Skeletal muscle satellite cell (primary cell): ENCODE measurements around the gene MYO10.

Experiments used
- H3K27me3 ChIP-seq: 2 replicates; pipeline ENCODE4 v1.7.0; 2013; ENCODE audit warnings: low read length; ENCODE audit not compliant: control insufficient read depth, insufficient read depth
- H3K36me3 ChIP-seq: 2 replicates; pipeline ENCODE4 v1.7.0; 2013; ENCODE audit warnings: mild to moderate bottlenecking, control low read depth, low read length; ENCODE audit not compliant: insufficient read depth
- H3K4me1 ChIP-seq: 2 replicates; pipeline ENCODE4 v1.7.0; 2013; ENCODE audit warnings: low read length; ENCODE audit not compliant: control insufficient read depth, insufficient read depth
- H3K4me2 ChIP-seq: 2 replicates; pipeline ENCODE4 v1.7.0; 2013; ENCODE audit warnings: mild to moderate bottlenecking, low read length
- H3K4me3 ChIP-seq: 2 replicates; pipeline ENCODE4 v1.7.0; 2013; ENCODE audit warnings: low read length
- H3K9ac ChIP-seq: 2 replicates; pipeline ENCODE4 v1.7.0; 2013; ENCODE audit warnings: mild to moderate bottlenecking, low read depth, low read length, moderate library complexity
- H3K9me3 ChIP-seq: replicated peaks from 2 replicates; pipeline ENCODE4 v1.7.0; 2013; ENCODE audit warnings: mild to moderate bottlenecking, control low read depth, low read length

The MYO10 gene

GRCh38 chr5:16707869-16708192 lies 228.3 kb downstream of the MYO10 start:
- Histone ChIP-seq H3K36me3 (peaks cover 64% of the 10 kb centered on the region), H3K9me3 (no peaks in the 10 kb centered on the region)

DNA sequence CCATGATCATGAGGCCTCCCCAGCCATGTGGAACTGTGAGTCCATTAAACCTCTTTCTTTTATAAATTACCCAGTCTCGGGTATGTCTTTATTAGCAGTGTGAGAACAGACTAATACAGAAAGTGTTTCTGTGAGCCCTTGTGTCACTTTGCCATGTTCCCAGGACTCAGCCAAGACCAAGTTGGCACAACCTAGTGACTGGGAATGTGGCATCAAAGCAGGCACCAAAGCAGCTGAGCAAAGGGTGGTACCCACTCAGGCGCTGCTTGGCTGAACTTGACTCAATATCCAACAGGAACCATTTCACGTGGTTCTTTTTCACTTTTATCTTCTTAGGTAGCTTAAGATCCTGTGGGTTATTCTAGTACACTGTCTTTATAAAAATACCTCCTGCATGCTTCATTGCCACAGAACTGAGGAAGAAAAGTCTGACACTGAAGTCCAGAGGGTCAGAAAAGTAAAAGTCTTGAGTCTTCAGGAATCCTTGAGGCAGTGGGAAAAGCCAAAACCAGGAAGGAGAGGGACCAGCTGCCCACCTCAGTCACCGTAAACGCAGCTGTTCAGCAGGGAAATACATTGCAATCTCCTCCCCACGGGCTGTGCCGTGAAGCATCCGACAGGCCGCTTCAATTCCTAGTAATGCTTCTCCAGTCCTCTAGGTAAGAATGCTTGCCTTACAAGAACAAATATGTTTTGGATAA lies 228.8 kb downstream of the MYO10 start:
- H3K4me3 ChIP-seq, result no peak overlapping the region
- H3K9me3 ChIP-seq, result no peaks in the 10 kb centered on the region
- peaks cover 69% of the 10 kb centered on the region for H3K36me3 ChIP-seq
- H3K9ac ChIP-seq, result no peak overlapping the region
- peaks cover 3% of the 10 kb centered on the region for H3K4me1 ChIP-seq
- no peak overlapping the region for H3K4me2 ChIP-seq
- no peaks in the 10 kb centered on the region for H3K27me3 ChIP-seq

More at GRCh38 chr5:16707869-16708192, 228.3 kb downstream of the MYO10 start:
- Histone ChIP-seq H3K4me3 (no peak overlapping the region), H3K27me3 (no peaks in the 10 kb centered on the region), H3K9ac (no peak overlapping the region), H3K4me2 (no peak overlapping the region), H3K4me1 (peaks cover 8% of the 10 kb centered on the region)

GRCh38 chr5:16704945-16705344 lies 231.1 kb downstream of the MYO10 start:
- H3K4me2 ChIP-seq, result no peak overlapping the region
- no peak overlapping the region for H3K9ac ChIP-seq
- no peaks in the 10 kb centered on the region for H3K27me3 ChIP-seq
- no peaks in the 10 kb centered on the region for H3K4me1 ChIP-seq
- no peak overlapping the region for H3K4me3 ChIP-seq
- H3K9me3 ChIP-seq, result no peaks in the 10 kb centered on the region
- peaks cover 81% of the 10 kb centered on the region for H3K36me3 ChIP-seq

DNA sequence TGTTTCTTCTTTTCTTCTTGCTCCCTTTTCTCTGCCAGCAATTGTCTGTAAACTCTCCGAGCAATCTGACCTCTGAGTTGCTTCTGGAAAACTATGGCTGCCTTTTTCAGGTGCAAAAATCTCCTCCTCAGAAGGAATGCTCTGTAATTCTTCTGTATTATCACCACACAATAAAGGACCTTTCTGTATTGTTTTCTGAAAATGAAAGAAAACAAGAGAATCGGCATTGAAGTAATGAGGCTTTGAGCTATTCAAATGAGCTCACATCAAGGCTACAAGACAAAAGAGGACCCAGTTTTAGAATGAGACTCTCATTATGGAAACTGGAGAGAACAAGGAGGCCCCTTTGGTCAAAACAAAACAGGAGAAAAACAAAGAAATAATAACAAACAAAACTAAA lies 233.1 kb downstream of the MYO10 start:
- Histone ChIP-seq H3K36me3 (peaks cover 78% of the 10 kb centered on the region), H3K4me2 (no peak overlapping the region), H3K9ac (no peak overlapping the region), H3K9me3 (no peaks in the 10 kb centered on the region), H3K4me1 (no peaks in the 10 kb centered on the region), H3K4me3 (no peak overlapping the region), H3K27me3 (no peaks in the 10 kb centered on the region)

DNA sequence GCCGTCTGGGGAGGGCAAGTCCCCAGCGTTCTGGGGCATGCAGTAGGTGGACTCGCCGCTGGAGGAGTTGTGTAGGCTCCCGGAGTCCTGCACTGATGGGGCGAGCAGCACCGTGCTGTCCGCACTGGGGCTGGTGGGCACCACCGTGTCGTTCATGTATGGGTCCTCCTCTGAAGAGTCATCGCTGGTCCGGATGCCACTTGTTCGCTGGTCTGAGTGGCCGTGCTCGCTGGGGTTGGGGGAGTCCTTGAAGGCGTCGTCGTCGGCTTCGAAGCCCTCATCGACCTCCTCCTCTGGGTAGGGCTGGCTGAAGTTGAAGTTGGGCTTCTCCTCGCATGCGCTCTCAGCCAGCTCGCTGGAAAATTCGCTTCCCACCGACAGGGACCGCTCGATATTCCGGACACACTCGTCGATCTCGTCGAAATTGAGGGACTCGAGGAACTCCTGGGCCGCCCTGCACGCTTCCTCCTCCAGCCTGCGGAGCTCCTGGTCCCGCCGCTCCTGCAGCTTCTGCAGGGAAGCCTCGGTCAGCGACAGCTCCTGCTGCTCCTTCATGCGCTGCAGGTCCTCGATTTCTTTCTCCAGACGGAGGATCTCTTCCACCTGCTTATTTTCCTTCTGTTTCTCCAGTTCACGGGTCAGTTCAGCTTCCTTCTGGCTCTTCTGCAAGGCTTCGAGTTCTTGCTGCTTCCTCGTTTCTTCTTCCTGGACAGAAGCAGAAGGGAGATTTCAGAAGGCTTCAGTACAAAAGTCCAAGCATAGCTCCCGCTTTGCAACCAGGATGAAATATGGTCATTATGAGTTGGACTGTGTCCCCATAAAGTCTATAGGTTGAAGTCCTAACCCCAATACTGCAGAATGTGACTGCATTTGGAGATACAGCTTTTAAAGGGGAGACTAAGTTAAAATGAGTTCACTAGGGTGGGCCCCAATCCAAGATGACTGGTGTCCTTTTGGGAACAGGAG lies 234.7 kb downstream of the MYO10 start:
- Histone ChIP-seq H3K4me1 (no peaks in the 10 kb centered on the region), H3K9me3 (no peaks in the 10 kb centered on the region), H3K9ac (no peak overlapping the region), H3K4me3 (no peak overlapping the region), H3K36me3 (peaks cover 71% of the 10 kb centered on the region), H3K4me2 (no peak overlapping the region), H3K27me3 (no peaks in the 10 kb centered on the region)

DNA sequence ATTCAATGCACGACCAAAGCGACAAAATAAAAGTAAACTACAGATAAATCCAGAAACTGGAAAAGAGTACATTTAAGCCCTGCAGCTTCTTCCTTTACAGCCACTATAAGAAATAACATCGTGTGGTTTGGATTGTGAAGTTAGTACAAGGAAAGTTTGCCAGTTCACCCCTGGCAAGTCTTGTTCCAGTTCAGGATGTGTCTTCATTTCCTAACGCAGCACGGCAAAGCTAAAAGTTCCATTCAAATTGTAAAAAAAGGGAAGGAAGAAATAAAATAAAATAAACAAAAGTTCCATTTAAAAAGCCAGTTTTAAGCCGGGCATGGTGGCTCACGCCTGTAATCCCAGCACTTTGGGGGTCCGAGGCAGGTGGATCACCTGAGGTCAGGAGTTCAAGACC lies 236.0 kb downstream of the MYO10 start:
- H3K4me2 ChIP-seq, result no peak overlapping the region
- peaks cover 68% of the 10 kb centered on the region for H3K36me3 ChIP-seq
- H3K9ac ChIP-seq, result no peak overlapping the region

GRCh38 chr5:16695779-16696178 lies 240.3 kb downstream of the MYO10 start:
- H3K4me3 ChIP-seq, result no peak overlapping the region

More for the DNA sequence above, 236.0 kb downstream of the MYO10 start:
- no peaks in the 10 kb centered on the region for H3K4me1 ChIP-seq
- H3K9me3 ChIP-seq, result no peaks in the 10 kb centered on the region
- no peak overlapping the region for H3K4me3 ChIP-seq
- H3K27me3 ChIP-seq, result no peaks in the 10 kb centered on the region

GRCh38 chr5:16693879-16694278 lies 242.2 kb downstream of the MYO10 start:
- no peak overlapping the region for H3K4me3 ChIP-seq
- no peak overlapping the region for H3K9ac ChIP-seq
- no peaks in the 10 kb centered on the region for H3K9me3 ChIP-seq
- peaks cover 39% of the 10 kb centered on the region for H3K36me3 ChIP-seq
- no peak overlapping the region for H3K4me2 ChIP-seq
- no peaks in the 10 kb centered on the region for H3K4me1 ChIP-seq
- no peaks in the 10 kb centered on the region for H3K27me3 ChIP-seq

More at GRCh38 chr5:16695779-16696178, 240.3 kb downstream of the MYO10 start:
- H3K36me3 ChIP-seq, result peaks cover 47% of the 10 kb centered on the region
- H3K9me3 ChIP-seq, result no peaks in the 10 kb centered on the region
- no peaks in the 10 kb centered on the region for H3K27me3 ChIP-seq
- H3K9ac ChIP-seq, result no peak overlapping the region
- H3K4me1 ChIP-seq, result no peaks in the 10 kb centered on the region
- no peak overlapping the region for H3K4me2 ChIP-seq

DNA sequence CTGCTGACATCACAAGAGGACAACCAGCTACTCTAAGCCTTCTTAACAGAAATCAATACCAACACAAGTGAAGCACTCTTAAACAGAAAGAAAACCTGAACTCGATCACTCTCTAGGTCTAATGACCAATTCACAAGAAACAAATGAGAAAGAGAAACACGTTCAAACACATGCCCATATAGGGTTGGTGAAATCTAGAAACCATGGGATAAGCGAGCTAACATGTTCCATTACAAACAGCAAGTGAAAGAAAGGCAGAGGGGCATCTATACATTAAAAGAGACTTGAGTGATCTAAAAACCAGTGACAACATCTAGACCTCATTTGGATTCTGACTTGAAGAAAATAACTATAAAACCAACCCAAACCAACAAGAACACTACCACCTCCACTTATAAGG lies 244.4 kb downstream of the MYO10 start:
- H3K36me3 ChIP-seq, result peaks cover 53% of the 10 kb centered on the region
- no peak overlapping the region for H3K9ac ChIP-seq
- H3K4me2 ChIP-seq, result no peak overlapping the region
- no peaks in the 10 kb centered on the region for H3K27me3 ChIP-seq
- no peaks in the 10 kb centered on the region for H3K4me1 ChIP-seq
- no peaks in the 10 kb centered on the region for H3K9me3 ChIP-seq
- H3K4me3 ChIP-seq, result no peak overlapping the region

DNA sequence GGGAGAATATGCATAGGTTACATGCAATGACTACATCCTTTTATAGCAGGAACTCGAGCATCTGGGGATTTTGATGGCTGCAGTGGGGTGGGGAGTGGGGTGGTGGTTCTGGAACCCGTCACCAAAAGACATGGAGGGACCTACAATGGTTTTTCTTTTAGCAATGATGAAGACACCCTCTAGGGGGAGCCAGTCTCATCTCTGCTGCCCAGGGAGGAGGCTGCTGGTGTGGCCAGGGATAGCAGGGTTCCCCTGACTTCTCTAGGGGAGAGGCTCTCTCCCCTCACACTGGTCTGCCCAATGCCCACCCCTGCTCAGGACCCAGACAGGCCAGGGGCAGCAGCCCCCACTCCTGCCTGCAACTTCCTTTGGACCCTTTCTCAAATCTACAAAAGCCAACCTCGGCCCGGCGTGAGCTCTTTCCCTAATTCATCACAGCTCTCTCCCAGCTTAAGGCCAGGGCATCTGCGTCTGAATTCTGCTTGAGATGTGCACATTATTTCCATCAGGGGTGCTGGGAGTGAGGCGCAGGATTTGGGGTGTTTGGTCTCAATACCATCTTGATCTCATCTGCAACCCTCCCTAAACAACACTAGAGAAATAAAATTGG lies 245.7 kb downstream of the MYO10 start:
- Histone ChIP-seq H3K36me3 (peaks cover 59% of the 10 kb centered on the region), H3K27me3 (no peaks in the 10 kb centered on the region), H3K9ac (no peak overlapping the region), H3K4me2 (no peak overlapping the region), H3K4me1 (no peaks in the 10 kb centered on the region), H3K9me3 (no peaks in the 10 kb centered on the region), H3K4me3 (no peak overlapping the region)

DNA sequence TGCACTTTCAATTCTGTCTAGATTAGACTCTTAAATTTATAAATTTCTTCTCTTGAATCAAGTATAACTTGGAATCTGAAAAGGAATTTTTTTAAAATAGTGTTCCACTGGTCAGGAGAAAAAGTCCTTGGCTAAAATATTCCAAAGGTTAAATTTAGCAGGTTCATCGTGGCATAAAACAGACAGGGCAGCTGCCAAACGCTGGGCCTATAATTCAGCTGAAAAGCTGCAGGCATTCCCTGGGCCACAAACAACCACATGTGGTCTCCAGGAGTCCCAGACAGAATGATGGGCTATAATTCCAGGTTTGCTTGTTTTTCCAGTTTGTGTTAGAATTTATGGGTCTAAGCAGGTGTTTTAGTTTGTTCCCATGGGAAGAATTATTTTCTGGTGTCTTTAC lies 248.2 kb downstream of the MYO10 start:
- no peak overlapping the region for H3K4me2 ChIP-seq
- peaks cover 60% of the 10 kb centered on the region for H3K36me3 ChIP-seq
- no peaks in the 10 kb centered on the region for H3K4me1 ChIP-seq
- no peak overlapping the region for H3K9ac ChIP-seq
- H3K27me3 ChIP-seq, result no peaks in the 10 kb centered on the region
- H3K9me3 ChIP-seq, result no peaks in the 10 kb centered on the region
- no peak overlapping the region for H3K4me3 ChIP-seq
